ENCODE data around the gene USP46.

The USP46 gene

DNA sequence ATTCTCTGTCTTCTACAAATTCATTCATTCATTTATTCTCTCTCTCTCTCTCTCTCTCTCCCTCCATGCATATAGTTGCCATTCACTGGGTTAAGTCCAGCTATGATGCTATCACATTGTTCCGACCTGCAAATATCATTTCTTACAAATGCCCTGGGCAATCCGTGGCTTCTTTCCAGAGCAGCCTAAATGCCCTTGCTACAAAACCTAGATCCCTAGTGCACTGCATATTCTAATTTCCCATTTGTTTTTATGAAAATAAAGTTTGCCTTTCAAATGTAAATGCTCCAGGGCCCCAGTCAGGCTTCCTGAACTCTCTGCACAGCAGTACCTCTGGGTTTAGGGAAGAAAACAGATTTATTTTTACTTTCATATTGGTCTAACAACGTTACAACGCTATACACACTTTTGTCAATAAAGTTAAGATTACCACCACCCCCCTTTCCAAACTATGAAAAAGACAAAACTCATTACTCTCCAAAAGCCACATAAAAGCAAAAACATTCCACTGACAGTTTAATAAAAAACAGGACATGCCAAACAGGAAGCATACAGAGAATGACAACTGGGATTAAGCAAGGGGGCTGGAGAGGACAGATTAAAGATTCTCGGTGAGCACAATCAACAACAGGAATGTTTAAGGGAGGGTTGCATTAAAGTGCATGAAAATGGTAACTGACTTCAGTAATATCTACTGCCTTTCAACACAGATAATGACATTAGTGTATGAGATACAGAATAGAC is 104.3 kb downstream of the USP46 start:
- no peaks in the 10 kb centered on the region for H3K27me3 ChIP-seq (replicated peaks)
- H3K36me3 ChIP-seq (replicated peaks), result no peaks in the 10 kb centered on the region
- no peak for DNase-seq
- in situ Hi-C loops (cut with HindIII; ENCODE audit: low pct_ligation_motif_present, low sequenced_read_pairs), result loop anchor here (25.0 kb wide), 1 partner anchor 408 kb away; no protein-coding TSS in a partner anchor
- no peak overlapping the region for H3K27ac ChIP-seq
- TF ChIP-seq, protein P1, sequence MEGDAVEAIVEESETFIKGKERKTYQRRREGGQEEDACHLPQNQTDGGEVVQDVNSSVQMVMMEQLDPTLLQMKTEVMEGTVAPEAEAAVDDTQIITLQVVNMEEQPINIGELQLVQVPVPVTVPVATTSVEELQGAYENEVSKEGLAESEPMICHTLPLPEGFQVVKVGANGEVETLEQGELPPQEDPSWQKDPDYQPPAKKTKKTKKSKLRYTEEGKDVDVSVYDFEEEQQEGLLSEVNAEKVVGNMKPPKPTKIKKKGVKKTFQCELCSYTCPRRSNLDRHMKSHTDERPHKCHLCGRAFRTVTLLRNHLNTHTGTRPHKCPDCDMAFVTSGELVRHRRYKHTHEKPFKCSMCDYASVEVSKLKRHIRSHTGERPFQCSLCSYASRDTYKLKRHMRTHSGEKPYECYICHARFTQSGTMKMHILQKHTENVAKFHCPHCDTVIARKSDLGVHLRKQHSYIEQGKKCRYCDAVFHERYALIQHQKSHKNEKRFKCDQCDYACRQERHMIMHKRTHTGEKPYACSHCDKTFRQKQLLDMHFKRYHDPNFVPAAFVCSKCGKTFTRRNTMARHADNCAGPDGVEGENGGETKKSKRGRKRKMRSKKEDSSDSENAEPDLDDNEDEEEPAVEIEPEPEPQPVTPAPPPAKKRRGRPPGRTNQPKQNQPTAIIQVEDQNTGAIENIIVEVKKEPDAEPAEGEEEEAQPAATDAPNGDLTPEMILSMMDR (IDR thresholded peaks at IDR 0.05; ENCODE audit: low read depth, low read length, missing control alignments), result no peak
- H3K4me3 ChIP-seq (ENCODE audit: low read depth, low read length), result no peak overlapping the region

DNA sequence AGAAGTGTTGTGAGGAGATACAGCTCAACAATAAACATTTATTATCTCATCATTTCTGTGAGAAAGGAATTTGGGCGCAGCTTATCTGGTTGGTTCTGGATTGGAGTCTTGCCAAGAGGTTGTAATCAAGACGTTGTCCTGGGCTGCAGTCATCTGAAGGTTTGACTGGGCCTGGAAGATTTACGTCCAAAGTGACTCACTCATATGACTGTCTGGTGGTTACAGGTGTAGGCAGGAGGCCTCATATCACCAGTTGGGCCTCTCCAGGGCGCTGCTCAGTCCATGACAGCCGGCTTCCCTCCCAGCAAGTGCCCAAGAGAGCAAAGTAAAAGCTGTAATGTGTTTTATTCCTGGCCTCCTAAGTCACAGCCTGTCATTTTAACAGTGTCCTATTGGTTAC is 106.3 kb downstream of the USP46 start:
- no peak overlapping the region for H3K4me3 ChIP-seq (ENCODE audit: low read depth, low read length)
- H3K27ac ChIP-seq, result no peak overlapping the region
- TF ChIP-seq, protein P1 (IDR thresholded peaks at IDR 0.05; ENCODE audit: low read depth, low read length, missing control alignments), result no peak
- in situ Hi-C loops (cut with HindIII; ENCODE audit: low pct_ligation_motif_present, low sequenced_read_pairs), result loop anchor here (25.0 kb wide), 1 partner anchor 410 kb away; no protein-coding TSS in a partner anchor
- H3K27me3 ChIP-seq (replicated peaks), result no peaks in the 10 kb centered on the region
- no peaks in the 10 kb centered on the region for H3K36me3 ChIP-seq (replicated peaks)
- no peak for DNase-seq

DNA sequence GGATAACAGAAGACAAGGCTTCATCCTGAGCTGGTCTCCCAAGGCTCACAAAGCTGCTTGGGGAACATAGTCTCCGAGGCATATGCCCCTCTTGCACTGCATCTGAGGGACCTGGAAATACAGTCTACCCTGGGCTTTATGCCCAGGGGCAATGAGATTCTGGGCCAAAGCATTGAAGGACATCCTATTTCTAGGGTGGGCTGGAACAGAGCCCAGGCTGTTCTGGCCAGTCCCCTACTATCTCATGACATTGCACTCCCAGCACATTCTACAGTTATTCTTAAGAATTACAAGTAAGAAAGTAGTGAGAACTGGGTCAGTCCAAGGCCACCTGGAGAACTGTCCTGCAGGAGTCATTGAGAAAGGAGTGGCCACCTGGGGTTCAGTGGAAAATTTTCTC is 107.6 kb downstream of the USP46 start:
- in situ Hi-C loops (cut with HindIII; ENCODE audit: low pct_ligation_motif_present, low sequenced_read_pairs), result loop anchor here (25.0 kb wide), 1 partner anchor 411 kb away; no protein-coding TSS in a partner anchor
- DNase-seq, result no peak
- H3K4me3 ChIP-seq (ENCODE audit: low read depth, low read length), result no peak overlapping the region
- H3K27me3 ChIP-seq (replicated peaks), result no peaks in the 10 kb centered on the region
- TF ChIP-seq, protein P1 (IDR thresholded peaks at IDR 0.05; ENCODE audit: low read depth, low read length, missing control alignments), result no peak
- no peak overlapping the region for H3K27ac ChIP-seq
- H3K36me3 ChIP-seq (replicated peaks), result no peaks in the 10 kb centered on the region

DNA sequence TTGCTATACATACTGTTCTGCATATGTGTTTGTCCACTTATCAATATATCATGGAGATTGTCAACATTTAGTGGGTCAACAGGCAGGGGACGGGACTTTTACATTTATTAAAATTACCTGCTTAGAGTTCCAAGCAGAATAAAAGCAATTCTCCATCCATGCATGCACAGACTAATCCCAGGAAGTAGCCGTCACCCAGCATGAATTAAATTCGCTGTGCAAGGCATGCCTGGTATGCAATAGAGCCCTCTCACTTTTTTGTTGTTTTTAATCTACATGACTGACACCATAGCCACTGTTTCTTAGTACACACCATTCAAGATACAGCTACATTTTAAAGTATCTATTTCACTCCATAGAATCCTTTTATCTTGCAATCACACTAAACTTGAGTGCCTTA is 108.9 kb downstream of the USP46 start:
- H3K27me3 ChIP-seq (replicated peaks), result no peaks in the 10 kb centered on the region
- no peak overlapping the region for H3K27ac ChIP-seq
- H3K4me3 ChIP-seq (ENCODE audit: low read depth, low read length), result no peak overlapping the region
- TF ChIP-seq, protein P1 (IDR thresholded peaks at IDR 0.05; ENCODE audit: low read depth, low read length, missing control alignments), result no peak
- no peaks in the 10 kb centered on the region for H3K36me3 ChIP-seq (replicated peaks)
- DNase-seq, result no peak
- in situ Hi-C loops (cut with HindIII; ENCODE audit: low pct_ligation_motif_present, low sequenced_read_pairs), result loop anchor here (25.0 kb wide), 1 partner anchor 412 kb away; no protein-coding TSS in a partner anchor

DNA sequence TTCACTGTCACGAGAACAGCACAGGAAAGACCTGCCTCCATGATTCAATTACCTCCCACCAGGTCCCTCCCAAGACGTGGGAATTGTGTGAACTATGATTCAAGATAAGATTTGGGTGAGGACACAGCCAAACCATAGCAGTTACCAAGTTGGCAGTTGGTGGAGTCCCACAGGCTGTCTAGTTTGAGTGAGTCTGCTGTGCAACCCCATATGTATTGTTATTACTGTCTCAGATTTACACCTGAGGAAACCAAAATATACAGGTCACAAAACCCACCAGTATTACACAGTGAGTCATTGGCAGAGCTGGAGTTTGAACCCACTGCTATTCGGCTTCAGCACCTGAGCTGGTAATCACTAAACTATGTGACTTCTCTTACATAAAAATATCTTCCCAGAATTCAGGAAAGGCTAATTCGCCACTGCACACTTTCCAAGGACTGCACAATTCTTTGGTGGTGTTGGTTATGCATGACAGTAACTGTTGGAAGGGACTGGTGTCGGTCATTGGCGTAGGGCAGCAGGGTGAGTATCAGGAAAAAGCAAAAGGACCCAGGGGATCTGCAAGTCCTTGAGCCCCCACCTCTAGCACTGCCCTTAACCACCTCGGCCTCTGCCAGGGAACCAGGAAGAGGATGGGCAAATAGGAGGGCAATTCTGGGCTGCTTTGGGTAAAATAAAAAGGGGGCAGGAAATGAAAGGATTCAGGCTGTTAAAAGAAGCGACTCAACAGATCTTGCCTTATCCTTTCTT is 110.1 kb downstream of the USP46 start:
- Histone ChIP-seq H3K27ac (no peak overlapping the region), H3K4me3 (ENCODE audit: low read depth, low read length) (no peak overlapping the region), H3K36me3 (replicated peaks) (no peaks in the 10 kb centered on the region), H3K27me3 (replicated peaks) (no peaks in the 10 kb centered on the region)
- TF ChIP-seq, protein P1 (IDR thresholded peaks at IDR 0.05; ENCODE audit: low read depth, low read length, missing control alignments), result no peak
- in situ Hi-C loops (cut with HindIII; ENCODE audit: low pct_ligation_motif_present, low sequenced_read_pairs), result no loop called here
- DNase-seq, result no peak

Measured in brain microvascular endothelial cell (primary cell).